ENCODE measurements around the gene AGBL4.

- TF ChIP-seq CTCF (IDR thresholded peaks at IDR 0.05): no peak
- TF ChIP-seq POLR2A (IDR thresholded peaks at IDR 0.05): no peak
- no peak for TF ChIP-seq EP300 (IDR thresholded peaks at IDR 0.05)
Measured at GRCh38 chr1:49208712-49209111, 815.0 kb downstream of the AGBL4 start.
